Lower leg skin (tissue), 3 donors: ENCODE measurements around the gene ZNF112.

Source experiments
- POLR2A ChIP-seq, 2 donors: fragments of 450-650 bp; IDR thresholded peaks; one replicate each; pipeline ENCODE4 v1.6.1; 2016 to 2017; ENCODE audit warnings: antibody characterized with exemption in 2 of 2, mild to moderate bottlenecking in 1 of 2, moderate library complexity in 1 of 2
- TF ChIP-seq, protein P1 (sequence below), 3 donors: fragments of 450-650 bp; IDR thresholded peaks; one replicate each; pipeline ENCODE4 v1.5.1; 2016; ENCODE audit warnings: antibody characterized with exemption in 3 of 3, mild to moderate bottlenecking in 3 of 3, moderate library complexity in 2 of 3

DNA sequence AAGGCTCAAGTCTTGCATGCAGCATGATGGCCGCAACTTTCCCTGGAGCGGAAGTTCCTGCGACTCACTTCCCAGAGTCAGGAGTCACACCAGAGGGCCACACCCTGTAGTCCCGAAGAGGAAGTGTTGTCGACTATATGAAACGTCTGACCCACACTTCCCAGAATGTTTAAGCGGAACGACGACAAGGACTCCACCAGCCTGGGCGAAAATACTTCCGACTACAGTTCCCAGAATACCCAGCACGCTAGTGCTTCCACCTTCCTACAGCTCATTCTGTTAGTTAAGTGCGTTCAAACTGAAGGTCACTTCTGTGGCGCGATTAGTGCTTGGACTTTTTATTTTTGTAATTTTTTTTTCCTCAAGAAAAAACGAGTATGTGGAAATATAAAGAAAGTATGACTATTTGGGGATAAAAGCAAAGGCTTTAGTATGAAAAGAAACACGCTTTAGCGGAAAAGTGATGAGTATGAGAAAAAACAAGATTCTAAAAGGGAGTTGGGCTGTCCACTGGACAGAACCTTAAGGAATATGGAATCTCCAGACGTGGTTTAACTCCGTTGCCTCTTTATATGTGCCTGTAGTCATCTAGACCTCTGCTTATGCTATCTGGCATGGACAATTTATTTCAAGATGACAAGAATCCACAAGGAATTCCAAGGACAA is 15.5 kb upstream of the ZNF112 start:
- TF ChIP-seq, protein P1, sequence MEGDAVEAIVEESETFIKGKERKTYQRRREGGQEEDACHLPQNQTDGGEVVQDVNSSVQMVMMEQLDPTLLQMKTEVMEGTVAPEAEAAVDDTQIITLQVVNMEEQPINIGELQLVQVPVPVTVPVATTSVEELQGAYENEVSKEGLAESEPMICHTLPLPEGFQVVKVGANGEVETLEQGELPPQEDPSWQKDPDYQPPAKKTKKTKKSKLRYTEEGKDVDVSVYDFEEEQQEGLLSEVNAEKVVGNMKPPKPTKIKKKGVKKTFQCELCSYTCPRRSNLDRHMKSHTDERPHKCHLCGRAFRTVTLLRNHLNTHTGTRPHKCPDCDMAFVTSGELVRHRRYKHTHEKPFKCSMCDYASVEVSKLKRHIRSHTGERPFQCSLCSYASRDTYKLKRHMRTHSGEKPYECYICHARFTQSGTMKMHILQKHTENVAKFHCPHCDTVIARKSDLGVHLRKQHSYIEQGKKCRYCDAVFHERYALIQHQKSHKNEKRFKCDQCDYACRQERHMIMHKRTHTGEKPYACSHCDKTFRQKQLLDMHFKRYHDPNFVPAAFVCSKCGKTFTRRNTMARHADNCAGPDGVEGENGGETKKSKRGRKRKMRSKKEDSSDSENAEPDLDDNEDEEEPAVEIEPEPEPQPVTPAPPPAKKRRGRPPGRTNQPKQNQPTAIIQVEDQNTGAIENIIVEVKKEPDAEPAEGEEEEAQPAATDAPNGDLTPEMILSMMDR (IDR thresholded peaks at IDR 0.05), result no peak
- no peak for TF ChIP-seq POLR2A (IDR thresholded peaks at IDR 0.05)
